ENCODE measurements around the gene MRC1.

The MRC1 gene

DNA sequence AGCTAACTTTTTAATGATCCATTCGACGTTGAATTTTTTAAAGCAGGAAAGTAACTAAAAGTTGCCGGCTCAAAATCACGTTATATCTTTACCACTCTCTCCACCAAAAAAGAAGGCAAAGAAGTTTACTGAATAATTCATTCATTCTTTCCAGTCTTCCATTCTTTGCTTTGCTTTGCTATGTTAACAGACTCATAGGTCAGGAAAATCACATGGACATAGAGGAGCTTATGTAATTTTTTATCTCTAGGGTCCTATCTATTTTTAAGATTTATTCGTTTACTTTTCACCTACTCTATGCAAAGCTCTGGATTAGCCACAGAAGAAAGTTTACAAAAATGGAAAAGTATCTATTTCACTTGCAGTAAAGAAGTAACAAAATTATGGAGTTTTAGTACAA lies 52.6 kb downstream of the MRC1 start:
- TF ChIP-seq POLR2AphosphoS5 (IDR thresholded peaks at IDR 0.05; ENCODE audit: low read depth, low read length) (no peak), SIN3A (IDR thresholded peaks at IDR 0.05; ENCODE audit: borderline replicate concordance, insufficient read depth, low read length) (no peak), REST (IDR thresholded peaks at IDR 0.05; ENCODE audit: insufficient read depth in 1 of 2, low read depth in 2 of 2, low read length in 2 of 2) (no peak)

DNA sequence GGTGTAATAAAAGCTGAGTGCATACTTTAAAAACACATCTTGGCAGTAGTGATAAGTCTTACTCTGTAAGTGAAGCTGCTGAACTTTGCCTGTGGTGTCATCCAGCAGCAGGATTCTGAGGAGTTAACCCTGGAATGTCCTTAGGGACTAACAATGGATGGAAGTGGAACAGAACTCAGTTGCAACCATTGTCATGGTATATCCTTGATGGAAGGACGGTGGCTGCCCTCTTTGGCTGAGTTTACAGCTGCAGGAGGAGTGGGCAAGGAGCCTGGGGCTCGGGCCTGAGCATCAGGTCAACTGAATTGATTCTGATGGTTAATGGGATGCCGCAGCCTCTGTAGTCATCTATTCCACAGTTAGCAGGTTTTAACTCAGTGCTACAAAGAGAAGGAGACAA lies 56.2 kb downstream of the MRC1 start:
- no peak for TF ChIP-seq POLR2AphosphoS5 (IDR thresholded peaks at IDR 0.05; ENCODE audit: low read depth, low read length)
- no peak for TF ChIP-seq SIN3A (IDR thresholded peaks at IDR 0.05; ENCODE audit: borderline replicate concordance, insufficient read depth, low read length)
- TF ChIP-seq FOXP2 (optimal IDR thresholded peaks at IDR 0.05; ENCODE audit: borderline replicate concordance, extremely low read depth, extremely low read length, insufficient read depth), result no peak

DNA sequence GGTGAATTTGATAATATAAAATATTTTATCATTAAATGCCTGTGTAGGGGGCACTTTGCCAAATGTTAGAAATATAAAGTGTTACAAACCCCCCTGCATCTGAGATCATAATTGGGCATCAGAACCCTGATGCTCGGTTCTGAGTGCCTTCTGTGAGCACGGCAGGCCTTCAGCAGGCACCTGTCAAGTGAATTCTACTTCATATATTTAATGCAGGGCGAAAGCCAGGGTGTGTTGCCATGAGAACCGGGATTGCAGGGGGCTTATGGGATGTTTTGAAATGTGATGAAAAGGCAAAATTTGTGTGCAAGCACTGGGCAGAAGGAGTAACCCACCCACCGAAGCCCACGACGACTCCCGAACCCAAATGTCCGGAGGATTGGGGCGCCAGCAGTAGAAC lies 57.2 kb downstream of the MRC1 start:
- TF ChIP-seq REST (IDR thresholded peaks at IDR 0.05; ENCODE audit: insufficient read depth in 1 of 2, low read depth in 2 of 2, low read length in 2 of 2) (no peak), TAF1 (IDR thresholded peaks at IDR 0.05; ENCODE audit: borderline replicate concordance, insufficient read depth, low read length) (no peak), SIN3A (IDR thresholded peaks at IDR 0.05; ENCODE audit: borderline replicate concordance, insufficient read depth, low read length) (no peak), POLR2AphosphoS5 (IDR thresholded peaks at IDR 0.05; ENCODE audit: low read depth, low read length) (no peak), FOXP2 (optimal IDR thresholded peaks at IDR 0.05; ENCODE audit: borderline replicate concordance, extremely low read depth, extremely low read length, insufficient read depth) (no peak)

DNA sequence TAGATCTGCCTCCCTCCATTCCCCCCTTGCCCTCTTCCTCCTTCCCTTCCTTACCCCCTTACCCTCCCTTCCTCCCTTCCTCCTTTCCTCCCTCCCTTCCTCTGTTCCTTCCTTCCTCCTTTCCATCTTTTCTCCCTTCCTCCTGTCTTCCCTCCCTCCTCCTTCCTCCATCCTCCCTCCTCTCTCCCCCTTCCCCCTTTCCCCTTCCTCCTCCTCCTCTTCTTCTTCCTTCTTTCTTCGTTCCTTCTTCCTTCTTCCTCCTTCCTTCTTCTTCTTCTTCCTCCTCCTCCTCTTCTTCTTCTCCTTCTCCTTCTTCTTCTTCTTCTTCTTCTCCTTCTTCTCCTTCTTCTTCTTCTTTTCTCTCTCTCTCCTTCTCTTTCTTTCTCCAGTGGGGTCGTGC lies 57.9 kb downstream of the MRC1 start:
- TF ChIP-seq TAF1 (IDR thresholded peaks at IDR 0.05; ENCODE audit: borderline replicate concordance, insufficient read depth, low read length) (no peak), SIN3A (IDR thresholded peaks at IDR 0.05; ENCODE audit: borderline replicate concordance, insufficient read depth, low read length) (no peak), FOXP2 (optimal IDR thresholded peaks at IDR 0.05; ENCODE audit: borderline replicate concordance, extremely low read depth, extremely low read length, insufficient read depth) (no peak), REST (IDR thresholded peaks at IDR 0.05; ENCODE audit: insufficient read depth in 1 of 2, low read depth in 2 of 2, low read length in 2 of 2) (no peak), POLR2AphosphoS5 (IDR thresholded peaks at IDR 0.05; ENCODE audit: low read depth, low read length) (no peak)

DNA sequence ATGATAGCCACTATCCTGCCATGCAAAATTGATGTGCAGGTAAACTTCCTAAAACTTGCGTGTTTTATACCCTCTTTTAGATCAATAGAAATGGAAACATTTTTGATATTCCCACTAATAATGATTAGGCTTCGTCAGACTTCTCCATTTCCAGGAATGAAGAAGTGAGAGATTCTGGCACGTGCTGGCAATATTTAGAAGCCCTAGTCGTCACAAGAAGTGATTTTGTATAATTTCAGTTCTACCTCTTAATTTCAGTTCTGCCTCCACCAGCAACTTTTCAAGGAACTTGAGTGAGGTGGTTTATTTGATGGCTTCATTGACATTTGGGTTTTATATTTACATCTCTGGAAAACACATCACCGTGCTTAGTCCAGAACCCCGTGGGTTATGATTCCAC lies 61.9 kb downstream of the MRC1 start:
- TF ChIP-seq TAF1 (IDR thresholded peaks at IDR 0.05; ENCODE audit: borderline replicate concordance, insufficient read depth, low read length) (no peak), SIN3A (IDR thresholded peaks at IDR 0.05; ENCODE audit: borderline replicate concordance, insufficient read depth, low read length) (no peak), REST (IDR thresholded peaks at IDR 0.05; ENCODE audit: insufficient read depth in 1 of 2, low read depth in 2 of 2, low read length in 2 of 2) (no peak), POLR2AphosphoS5 (IDR thresholded peaks at IDR 0.05; ENCODE audit: low read depth, low read length) (no peak), FOXP2 (optimal IDR thresholded peaks at IDR 0.05; ENCODE audit: borderline replicate concordance, extremely low read depth, extremely low read length, insufficient read depth) (no peak)
